Ishikawa (cell line): ENCODE measurements around the gene SBF2.
A peak's percentile ranks its signal among the peaks of the same experiment; 100 is the strongest.

Source experiments
- CEBPB ChIP-seq: IDR thresholded peaks from 2 replicates; pipeline ENCODE4 v1.6.1; 2012
- CREB1 ChIP-seq: IDR thresholded peaks from 2 replicates; pipeline ENCODE4 v1.6.1; 2012; ENCODE audit warnings: low read depth
- EGR1 ChIP-seq: IDR thresholded peaks from 2 replicates; pipeline ENCODE4 v1.6.1; 2012
- EP300 ChIP-seq: IDR thresholded peaks from 2 replicates; pipeline ENCODE4 v1.6.1; 2012; ENCODE audit warnings: borderline replicate concordance
- FOXM1 ChIP-seq: IDR thresholded peaks from 2 replicates; pipeline ENCODE4 v1.6.1; 2012; ENCODE audit warnings: low read depth, borderline replicate concordance
- MAX ChIP-seq: IDR thresholded peaks from 2 replicates; pipeline ENCODE4 v1.6.1; 2012
- NFIC ChIP-seq: IDR thresholded peaks from 2 replicates; pipeline ENCODE4 v1.6.1; 2012
- RAD21 ChIP-seq: IDR thresholded peaks from 2 replicates; pipeline ENCODE4 v1.6.1; 2012; ENCODE audit warnings: low read depth
- REST ChIP-seq: IDR thresholded peaks from 2 replicates; pipeline ENCODE4 v1.6.1; 2012; ENCODE audit warnings: low read depth, mild to moderate bottlenecking
- TAF1 ChIP-seq: IDR thresholded peaks from 2 replicates; pipeline ENCODE4 v1.6.1; 2012; ENCODE audit warnings: low read depth, mild to moderate bottlenecking
- TCF12 ChIP-seq: IDR thresholded peaks from 2 replicates; pipeline ENCODE4 v1.6.1; 2012; ENCODE audit warnings: low read depth
- TEAD4 ChIP-seq: IDR thresholded peaks from 2 replicates; pipeline ENCODE4 v1.6.1; 2012
- USF1 ChIP-seq: IDR thresholded peaks from 2 replicates; pipeline ENCODE4 v1.6.1; 2012
- YY1 ChIP-seq: IDR thresholded peaks from 2 replicates; pipeline ENCODE4 v1.6.1; 2012; ENCODE audit warnings: low read depth
- ZBTB7A ChIP-seq: IDR thresholded peaks from 2 replicates; pipeline ENCODE4 v1.6.1; 2012; ENCODE audit warnings: low read depth

SBF2 gene

GRCh38 chr11:9750551-9750950 is 543.5 kb downstream of the SBF2 start:
- TF ChIP-seq TAF1 (no peak), MAX (no peak), RAD21 (no peak), FOXM1 (no peak), EP300 (no peak), EGR1 (no peak), ZBTB7A (no peak), CREB1 (no peak), TEAD4 (no peak), TCF12 (no peak), YY1 (no peak), CEBPB (no peak), REST (no peak), NFIC (no peak), USF1 (no peak)

DNA sequence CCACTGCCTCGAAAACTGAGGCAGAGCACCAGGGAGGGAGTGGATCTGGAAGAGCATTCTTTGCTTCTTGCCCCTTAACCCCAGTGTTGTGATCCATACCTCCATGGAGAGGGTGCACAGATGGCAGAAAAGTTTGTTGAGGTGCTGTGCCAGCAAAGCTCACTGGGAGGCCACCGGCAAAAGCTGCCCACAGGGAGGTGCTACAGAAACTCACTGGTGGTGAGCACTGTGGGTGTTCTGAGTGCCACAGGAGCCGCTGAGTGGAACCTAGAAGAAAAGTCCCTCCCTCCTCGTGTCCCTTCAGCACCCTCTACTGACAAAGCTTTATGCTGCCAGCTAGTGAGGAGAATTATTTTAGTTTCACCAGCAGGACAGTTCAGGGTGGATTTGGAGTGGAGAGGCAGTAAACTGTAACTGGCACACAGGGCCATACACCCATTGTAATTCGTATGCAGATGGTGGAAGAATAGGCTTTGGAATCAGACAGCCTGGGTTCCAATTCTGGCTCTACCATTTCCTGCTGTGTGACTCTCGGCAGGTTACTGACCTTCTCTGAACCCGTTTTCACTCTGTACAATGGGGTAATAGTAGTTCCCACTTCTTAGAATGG is 545.6 kb downstream of the SBF2 start:
- TF ChIP-seq RAD21 = peak; percentile 89
- TF ChIP-seq TEAD4 = no peak

GRCh38 chr11:9747828-9748227 is 546.2 kb downstream of the SBF2 start:
- TF ChIP-seq ZBTB7A (no peak), FOXM1 (no peak), NFIC (no peak), YY1 (no peak), TEAD4 (no peak), RAD21 (no peak), CREB1 (no peak)

GRCh38 chr11:9747229-9747628 is 546.8 kb downstream of the SBF2 start:
- TF ChIP-seq ZBTB7A = no peak

GRCh38 chr11:9745411-9746211 is 548.4 kb downstream of the SBF2 start:
- TF ChIP-seq TEAD4 = no peak
- no peak for TF ChIP-seq ZBTB7A
- TF ChIP-seq USF1 = no peak

GRCh38 chr11:9741260-9741659 is 552.8 kb downstream of the SBF2 start:
- TF ChIP-seq FOXM1 = no peak
- no peak for TF ChIP-seq NFIC
- no peak for TF ChIP-seq YY1
- TF ChIP-seq EGR1 = no peak
- TF ChIP-seq CEBPB = no peak
- TF ChIP-seq EP300 = no peak
- no peak for TF ChIP-seq USF1
- no peak for TF ChIP-seq ZBTB7A
- TF ChIP-seq CREB1 = no peak
- TF ChIP-seq REST = no peak
- TF ChIP-seq TAF1 = no peak
- no peak for TF ChIP-seq TCF12
- TF ChIP-seq MAX = no peak
- TF ChIP-seq RAD21 = no peak
- TF ChIP-seq TEAD4 = no peak
